Neural crest cell (in vitro differentiated cells): ENCODE measurements around the gene CATSPER3. TPM values are rescaled to one million over a fixed set of nuclear protein-coding genes. Genes with fewer than 3 reads are reported as not detected.

Experiments used
- DNase-seq: peaks from one replicate; pipeline ENCODE4 v3.0.0; 2021; ENCODE audit warnings: low read depth, mixed read lengths, low spot score
- H3K27ac Mint-ChIP-seq: one replicate; pipeline ENCODE4 v1.8.0; 2021; ENCODE audit warnings: mild to moderate bottlenecking, mixed read lengths; ENCODE audit not compliant: unreplicated experiment
- H3K27me3 Mint-ChIP-seq: 2 replicates; pipeline ENCODE4 v1.8.0; 2021; ENCODE audit warnings: low read depth, mild to moderate bottlenecking, mixed read lengths
- H3K36me3 Mint-ChIP-seq: 2 replicates; pipeline ENCODE4 v1.8.0; 2021; ENCODE audit warnings: low read depth, mild to moderate bottlenecking, mixed read lengths
- H3K4me1 Mint-ChIP-seq: 2 replicates; pipeline ENCODE4 v1.8.0; 2021; ENCODE audit warnings: mixed read lengths
- H3K4me3 Mint-ChIP-seq: one replicate; pipeline ENCODE4 v1.8.0; 2021; ENCODE audit warnings: mild to moderate bottlenecking, mixed read lengths
- H3K9me3 Mint-ChIP-seq: 2 replicates; pipeline ENCODE4 v1.8.0; 2021; ENCODE audit warnings: mixed read lengths
- CTCF ChIP-seq: fragments of 200-600 bp; sonication (generic); conservative IDR thresholded peaks from 2 replicates; pipeline ENCODE4 v1.5.0; 2021; ENCODE audit warnings: antibody characterized with exemption, mild to moderate bottlenecking
- total RNA-seq: library from RNA; stranded (reverse); gene quantifications from 2 replicates; pipeline ENCODE4 v1.2.1, GENCODE V29; 2021

Gene CATSPER3
- total RNA-seq, 1 donor from 2014 or later: 0.54 TPM

- peaks cover 20% of the 10 kb centered on the region for H3K4me1 Mint-ChIP-seq
Observed at GRCh38 chr5:135034236-135034962, 66.7 kb downstream of the CATSPER3 start.

DNA sequence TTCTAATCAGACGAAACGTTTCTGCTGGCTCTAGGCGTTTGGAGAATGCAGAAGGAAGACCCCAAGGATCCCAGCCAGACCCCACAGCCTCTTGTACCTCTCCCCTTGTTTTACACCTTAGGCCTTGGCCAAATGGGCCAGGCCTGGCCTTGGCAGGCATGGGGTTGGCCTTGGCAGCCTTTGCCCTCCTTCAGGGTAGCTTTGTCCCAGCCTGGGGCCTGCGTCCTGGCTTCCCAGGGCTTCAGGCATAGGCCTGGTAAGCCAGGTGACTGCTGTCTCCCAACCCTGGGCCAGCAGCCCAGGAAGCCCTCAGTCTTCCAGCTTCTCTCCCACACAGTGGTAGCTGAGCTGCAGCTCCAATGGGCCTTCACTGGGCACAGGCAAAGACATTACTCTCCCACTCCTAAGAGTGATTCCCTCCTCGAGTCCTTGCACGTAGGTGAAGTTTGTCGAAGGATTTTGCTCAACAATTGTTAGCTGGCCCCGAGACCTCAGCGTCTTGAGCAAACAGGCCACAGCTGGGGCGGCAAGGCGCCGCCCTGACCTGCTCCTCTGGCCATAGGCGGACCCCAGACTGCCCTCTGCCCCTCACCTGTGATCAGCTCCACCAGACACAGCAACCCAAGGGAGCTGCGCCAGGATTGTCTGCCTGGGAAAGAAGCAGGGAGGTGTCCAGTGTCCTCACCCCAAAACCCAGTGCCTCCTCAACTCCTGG is 67.4 kb downstream of the CATSPER3 start:
- peak overlapping the region; percentile 76 for H3K4me3 Mint-ChIP-seq
- H3K4me1 Mint-ChIP-seq: peaks cover 20% of the 10 kb centered on the region
- no peak overlapping the region for H3K27ac Mint-ChIP-seq
- H3K27me3 Mint-ChIP-seq: peaks cover 88% of the 10 kb centered on the region
- peaks cover 2% of the 10 kb centered on the region for H3K36me3 Mint-ChIP-seq
- DNase-seq: no peak
- TF ChIP-seq CTCF: no peak
- no peaks in the 10 kb centered on the region for H3K9me3 Mint-ChIP-seq

More at GRCh38 chr5:135034236-135034962, 66.7 kb downstream of the CATSPER3 start:
- H3K27me3 Mint-ChIP-seq: peaks cover 92% of the 10 kb centered on the region
- TF ChIP-seq CTCF: no peak
- no peaks in the 10 kb centered on the region for H3K9me3 Mint-ChIP-seq
- H3K4me3 Mint-ChIP-seq: peak overlapping the region; percentile 83
- H3K36me3 Mint-ChIP-seq: peaks cover 2% of the 10 kb centered on the region
- no peak for DNase-seq
- H3K27ac Mint-ChIP-seq: no peak overlapping the region

DNA sequence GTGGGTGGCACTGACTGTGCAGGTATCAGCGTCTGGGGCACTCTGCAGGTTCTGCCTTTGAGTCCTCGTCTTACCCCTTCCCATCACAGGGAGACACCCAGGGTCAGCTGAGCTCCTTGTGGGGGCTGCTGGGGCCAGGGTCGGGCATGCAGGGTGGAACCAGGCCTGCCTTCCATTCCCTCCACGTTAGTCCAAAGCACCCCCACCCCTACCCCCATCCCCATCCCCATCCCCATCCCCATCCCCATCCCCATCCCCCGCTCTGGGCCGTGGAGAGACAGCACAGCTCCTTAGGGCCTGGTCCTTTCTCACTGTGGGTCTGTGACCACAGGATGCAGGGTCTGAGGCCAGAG is 67.9 kb downstream of the CATSPER3 start:
- H3K9me3 Mint-ChIP-seq: no peaks in the 10 kb centered on the region
- H3K4me1 Mint-ChIP-seq: peaks cover 20% of the 10 kb centered on the region
- TF ChIP-seq CTCF: no peak
- DNase-seq: no peak
- H3K27me3 Mint-ChIP-seq: peaks cover 88% of the 10 kb centered on the region
- H3K27ac Mint-ChIP-seq: no peak overlapping the region
- H3K4me3 Mint-ChIP-seq: no peak overlapping the region
- peaks cover 2% of the 10 kb centered on the region for H3K36me3 Mint-ChIP-seq

DNA sequence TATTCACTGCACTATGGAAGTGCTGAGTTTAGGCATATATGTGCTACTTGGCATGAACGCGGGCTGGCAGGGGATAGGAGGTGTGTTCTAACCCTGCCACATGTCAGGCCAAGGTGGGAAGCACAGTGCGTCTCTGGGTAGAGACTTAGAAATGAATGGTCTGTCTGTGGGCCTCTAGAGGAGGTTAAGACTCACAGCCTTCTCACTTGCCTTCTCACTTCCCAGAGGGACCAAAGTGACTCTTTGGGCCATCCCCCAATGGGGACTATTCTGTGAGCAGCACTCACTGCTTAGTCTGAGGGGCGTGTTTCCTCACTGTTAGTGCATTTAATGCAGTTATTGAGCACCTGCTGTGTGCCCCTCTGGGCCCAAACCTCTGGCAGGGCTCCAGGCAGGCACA is 68.7 kb downstream of the CATSPER3 start:
- peak overlapping the region; percentile 73 for H3K4me3 Mint-ChIP-seq
- TF ChIP-seq CTCF: no peak
- no peak overlapping the region for H3K27ac Mint-ChIP-seq
- peaks cover 20% of the 10 kb centered on the region for H3K4me1 Mint-ChIP-seq
- DNase-seq: no peak
- peaks cover 88% of the 10 kb centered on the region for H3K27me3 Mint-ChIP-seq
- H3K36me3 Mint-ChIP-seq: peaks cover 2% of the 10 kb centered on the region
- no peaks in the 10 kb centered on the region for H3K9me3 Mint-ChIP-seq

- H3K27me3 Mint-ChIP-seq: peaks cover 88% of the 10 kb centered on the region
- no peak for DNase-seq
- peaks cover 15% of the 10 kb centered on the region for H3K4me1 Mint-ChIP-seq
- H3K4me3 Mint-ChIP-seq: no peak overlapping the region
- H3K9me3 Mint-ChIP-seq: no peaks in the 10 kb centered on the region
- H3K27ac Mint-ChIP-seq: no peak overlapping the region
- TF ChIP-seq CTCF: no peak
- no peaks in the 10 kb centered on the region for H3K36me3 Mint-ChIP-seq
Observed at GRCh38 chr5:135037519-135038204, 70.0 kb downstream of the CATSPER3 start.
